Activated naive CD4-positive, alpha-beta T cell treated with anti-CD3 and anti-CD28 coated beads, Interleukin-2, amount 10 ng/mL, durations not matched to agents 7 days and 5 days (primary cell): Measurements from ENCODE around the gene FMNL3.

Experiments
- CTCF ChIA-PET: fragments of 350-600 bp; sonication (Branson Sonifier 250); formaldehyde crosslinking; loops from one replicate; lab custom pipeline; 2021; ENCODE audit warnings: antibody characterized with exemption; lab: Charles Lee
- DNase-seq: peaks from one replicate; pipeline ENCODE4 v3.0.0-alpha.2; 2020
- H3K27ac Mint-ChIP-seq: one replicate; pipeline ENCODE4 v1.8.0; 2021; ENCODE audit warnings: mild to moderate bottlenecking, moderate library complexity, mixed read lengths
- H3K27me3 Mint-ChIP-seq: one replicate; pipeline ENCODE4 v1.8.0; 2021; ENCODE audit warnings: mild to moderate bottlenecking, mixed read lengths
- H3K36me3 Mint-ChIP-seq: one replicate; pipeline ENCODE4 v1.8.0; 2021; ENCODE audit warnings: mixed read lengths
- H3K4me1 Mint-ChIP-seq: one replicate; pipeline ENCODE4 v1.8.0; 2021; ENCODE audit warnings: mixed read lengths
- H3K4me3 Mint-ChIP-seq: one replicate; pipeline ENCODE4 v1.8.0; 2021; ENCODE audit warnings: mild to moderate bottlenecking, moderate library complexity, mixed read lengths
- H3K9me3 Mint-ChIP-seq: one replicate; pipeline ENCODE4 v1.8.0; 2021; ENCODE audit warnings: mixed read lengths

The FMNL3 gene

DNA sequence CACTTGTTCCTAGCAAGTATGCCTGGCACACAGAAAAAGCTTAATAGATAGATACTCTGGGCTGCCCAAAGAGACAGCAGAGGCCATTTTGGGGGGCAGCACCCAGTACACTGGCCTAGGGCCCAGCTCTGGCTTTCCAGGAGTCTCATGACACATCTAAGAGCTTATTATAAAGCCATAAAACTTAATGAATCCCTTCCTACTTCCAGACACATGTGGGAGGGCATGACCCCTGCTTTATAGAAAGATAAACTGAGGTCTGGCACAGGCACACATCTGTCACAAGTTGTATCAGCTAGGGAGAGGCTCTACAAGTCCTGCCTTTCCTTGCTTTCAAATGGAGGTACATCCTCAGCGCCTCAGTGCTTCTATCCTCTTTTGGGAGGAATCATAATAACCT is 27.1 kb downstream of the FMNL3 start:
- DNase-seq: no peak
- Mint-ChIP-seq H3K4me1 (peaks cover 16% of the 10 kb centered on the region), H3K36me3 (no peaks in the 10 kb centered on the region), H3K4me3 (no peak overlapping the region), H3K27ac (no peak overlapping the region), H3K27me3 (no peaks in the 10 kb centered on the region), H3K9me3 (no peaks in the 10 kb centered on the region)
- CTCF ChIA-PET: no interaction called here

- CTCF ChIA-PET: no interaction called here
- no peak for DNase-seq
- H3K4me3 Mint-ChIP-seq: no peak overlapping the region
- no peaks in the 10 kb centered on the region for H3K36me3 Mint-ChIP-seq
- H3K4me1 Mint-ChIP-seq: peaks cover 26% of the 10 kb centered on the region
- H3K9me3 Mint-ChIP-seq: no peaks in the 10 kb centered on the region
- H3K27me3 Mint-ChIP-seq: no peaks in the 10 kb centered on the region
- H3K27ac Mint-ChIP-seq: no peak overlapping the region
Measured at GRCh38 chr12:49678711-49679110, 28.5 kb downstream of the FMNL3 start.

- no peaks in the 10 kb centered on the region for H3K27me3 Mint-ChIP-seq
- H3K4me3 Mint-ChIP-seq: no peak overlapping the region
- no peak overlapping the region for H3K27ac Mint-ChIP-seq
- H3K36me3 Mint-ChIP-seq: no peaks in the 10 kb centered on the region
- CTCF ChIA-PET: interaction anchor here (0.6 to 4.0 kb wide), 6 partner anchors 21 to 367 kb away, joined by 3 to 29 read pairs (median 4); partner anchors contain the start of gene FMNL3
- no peaks in the 10 kb centered on the region for H3K9me3 Mint-ChIP-seq
- peaks cover 61% of the 10 kb centered on the region for H3K4me1 Mint-ChIP-seq
- no peak for DNase-seq
Measured at GRCh38 chr12:49675137-49675536, 32.1 kb downstream of the FMNL3 start.

DNA sequence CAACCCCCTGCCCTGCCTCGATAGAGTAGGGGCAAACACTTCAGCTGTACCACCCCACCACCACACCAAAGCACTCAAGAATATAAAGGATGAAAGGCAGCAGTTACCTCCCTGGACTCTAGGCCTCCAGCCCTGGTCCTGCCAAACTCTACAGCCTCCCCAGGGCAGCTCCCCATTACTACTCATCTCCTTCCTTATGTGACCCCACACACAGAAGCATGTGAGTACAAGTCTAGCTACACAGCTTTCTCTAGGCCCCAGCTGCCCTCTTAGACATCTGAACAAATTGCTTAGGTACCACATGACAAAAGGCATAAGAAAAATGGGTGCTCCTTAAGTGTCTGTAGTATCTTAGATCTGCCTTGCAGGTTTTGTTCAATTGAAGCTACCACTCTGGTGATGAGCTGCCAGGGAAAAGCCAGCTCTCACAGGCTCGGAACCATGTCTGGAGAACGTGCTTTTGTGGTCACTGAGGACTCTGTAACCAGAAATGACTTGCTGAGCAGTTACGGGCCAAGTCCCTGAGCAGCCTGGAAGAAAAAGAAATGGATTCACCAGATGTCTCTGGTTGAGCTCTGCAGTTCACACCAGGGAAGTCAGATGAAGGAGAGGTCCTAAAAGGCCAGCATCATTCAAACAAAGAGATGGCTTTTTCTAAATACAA is 32.8 kb downstream of the FMNL3 start:
- Mint-ChIP-seq H3K27ac (peak overlapping the region; percentile 68), H3K9me3 (no peaks in the 10 kb centered on the region), H3K27me3 (no peaks in the 10 kb centered on the region), H3K36me3 (peaks cover 3% of the 10 kb centered on the region), H3K4me1 (peaks cover 68% of the 10 kb centered on the region), H3K4me3 (no peak overlapping the region)
- CTCF ChIA-PET: interaction anchor here (0.8 to 4.0 kb wide), 11 partner anchors 10 to 37 kb away, joined by 3 to 29 read pairs (median 4); partner anchors contain the start of gene FMNL3
- DNase-seq: no peak

- CTCF ChIA-PET: interaction anchor here (0.8 to 4.0 kb wide), 7 partner anchors 10 to 36 kb away, joined by 3 to 29 read pairs (median 4); partner anchors contain the start of gene FMNL3
- H3K27ac Mint-ChIP-seq: peak overlapping the region; percentile 68
- no peak overlapping the region for H3K4me3 Mint-ChIP-seq
- peaks cover 7% of the 10 kb centered on the region for H3K36me3 Mint-ChIP-seq
- H3K27me3 Mint-ChIP-seq: no peaks in the 10 kb centered on the region
- no peaks in the 10 kb centered on the region for H3K9me3 Mint-ChIP-seq
- DNase-seq: no peak
- H3K4me1 Mint-ChIP-seq: peaks cover 75% of the 10 kb centered on the region
Measured at GRCh38 chr12:49673446-49674317, 33.5 kb downstream of the FMNL3 start.

DNA sequence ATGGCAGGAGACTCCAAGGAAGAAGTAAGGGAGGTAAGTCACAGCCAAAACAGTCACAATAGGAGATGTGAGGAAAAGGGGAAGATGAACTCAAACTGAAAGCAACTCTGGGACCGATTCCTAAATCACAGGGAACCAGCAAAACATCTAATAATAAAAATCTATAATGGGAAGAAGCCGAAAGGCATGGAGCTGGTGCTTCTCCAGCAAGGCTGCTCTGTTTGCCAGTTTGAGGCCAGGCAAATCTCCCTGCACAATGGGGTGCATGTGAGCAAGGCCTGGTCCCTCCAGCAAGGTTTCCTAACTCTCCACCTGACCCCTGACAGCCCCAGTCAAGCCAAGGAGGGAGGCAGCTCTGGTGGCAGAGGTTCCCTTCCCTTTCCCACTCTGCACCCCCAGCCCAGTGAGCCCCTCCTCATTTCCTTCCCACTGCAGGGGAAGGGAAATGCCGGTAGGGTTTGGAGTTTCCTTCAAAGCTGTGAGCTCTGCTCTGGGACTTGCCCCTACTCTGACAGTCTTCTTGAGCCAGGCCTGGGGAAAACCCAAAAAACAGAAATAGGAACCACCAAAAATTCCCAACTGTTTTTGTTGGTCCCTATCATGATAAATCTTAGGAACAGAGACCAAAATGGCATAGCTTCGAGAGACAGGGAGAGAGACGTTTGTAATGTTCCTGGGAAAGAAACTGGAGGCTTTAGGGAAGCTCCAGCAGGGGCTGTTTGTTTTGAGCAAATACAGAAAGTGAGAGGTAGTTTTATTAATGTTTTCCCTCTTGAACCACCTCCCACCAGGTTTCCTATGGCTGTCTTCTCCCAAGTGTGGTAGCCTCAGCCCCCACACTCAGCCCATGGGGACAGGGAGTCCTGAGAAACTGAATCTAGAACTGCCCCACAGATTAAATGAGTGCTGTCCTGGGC is 34.6 kb downstream of the FMNL3 start:
- Mint-ChIP-seq H3K4me3 (no peak overlapping the region), H3K9me3 (no peaks in the 10 kb centered on the region), H3K4me1 (peaks cover 85% of the 10 kb centered on the region), H3K27ac (peak overlapping the region; percentile 90), H3K27me3 (no peaks in the 10 kb centered on the region), H3K36me3 (peaks cover 10% of the 10 kb centered on the region)
- CTCF ChIA-PET: interaction anchor here (1.0 to 4.0 kb wide), 8 partner anchors 10 to 69 kb away, joined by 3 to 29 read pairs (median 6); partner anchors contain the start of genes FMNL3 and TMBIM6
- no peak for DNase-seq

DNA sequence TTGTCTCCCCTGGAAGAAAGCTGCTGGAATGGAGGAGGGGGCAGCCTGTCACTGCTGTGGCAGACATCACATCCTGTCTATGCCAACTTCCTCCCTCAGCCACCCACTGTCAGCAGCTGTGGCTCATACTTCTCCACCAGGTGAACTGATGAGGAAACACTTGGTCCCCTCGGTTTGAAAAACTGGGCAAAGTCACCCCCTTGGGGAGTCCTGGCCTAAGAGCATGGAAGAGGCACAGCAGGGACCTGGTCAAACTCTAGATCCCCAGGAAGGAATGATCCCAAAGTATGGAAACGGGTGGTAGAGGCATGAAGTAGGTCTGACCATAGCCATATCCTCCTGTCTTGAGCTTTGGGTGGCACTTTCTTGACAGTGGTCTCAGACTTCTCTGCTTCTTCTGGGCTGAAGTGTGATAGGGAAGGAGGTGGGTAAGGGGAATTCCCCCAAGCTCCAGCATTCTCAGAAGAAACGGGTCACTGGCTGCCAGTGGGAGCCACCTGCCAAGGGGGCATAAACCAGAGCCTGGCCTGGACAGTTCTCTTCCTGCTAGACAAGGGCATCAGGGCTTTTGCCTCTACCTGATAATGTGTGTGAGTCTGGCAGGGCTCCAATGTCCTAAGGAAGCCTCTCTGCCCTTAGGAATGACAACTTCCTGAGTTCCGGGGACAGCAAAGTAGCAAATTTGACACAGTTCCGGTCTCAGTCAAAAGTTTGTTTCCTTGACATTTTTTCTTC is 36.0 kb downstream of the FMNL3 start:
- H3K27me3 Mint-ChIP-seq: no peaks in the 10 kb centered on the region
- peaks cover 16% of the 10 kb centered on the region for H3K36me3 Mint-ChIP-seq
- peak overlapping the region; percentile 90 for H3K27ac Mint-ChIP-seq
- CTCF ChIA-PET: interaction anchor here (0.8 to 3.4 kb wide), 6 partner anchors 10 to 71 kb away, joined by 3 to 12 read pairs (median 5); partner anchors contain the start of gene TMBIM6
- H3K9me3 Mint-ChIP-seq: no peaks in the 10 kb centered on the region
- H3K4me3 Mint-ChIP-seq: peak overlapping the region; percentile 15
- H3K4me1 Mint-ChIP-seq: peaks cover 86% of the 10 kb centered on the region
- DNase-seq: peak; percentile 72

DNA sequence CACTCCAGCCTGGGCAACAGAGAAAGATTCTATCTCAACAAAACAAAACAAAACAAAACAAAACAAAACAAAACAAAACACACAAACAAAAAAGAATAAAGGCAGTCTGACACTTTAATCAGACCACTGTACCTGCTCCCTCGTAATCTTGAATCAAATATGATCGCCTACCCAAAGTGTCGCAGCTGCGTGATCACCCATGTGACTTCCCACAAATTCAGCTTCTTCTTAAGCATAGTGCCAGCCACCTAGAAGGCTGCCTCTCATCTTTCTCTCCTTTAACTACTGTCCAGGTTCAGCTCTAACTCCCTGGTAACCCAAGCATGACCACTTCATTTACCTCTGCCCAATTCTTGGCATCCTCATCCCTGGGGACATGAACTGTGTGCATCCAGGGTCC is 37.4 kb downstream of the FMNL3 start:
- no peaks in the 10 kb centered on the region for H3K9me3 Mint-ChIP-seq

GRCh38 chr12:49667325-49668090 is 39.7 kb downstream of the FMNL3 start:
- no peaks in the 10 kb centered on the region for H3K9me3 Mint-ChIP-seq
- peaks cover 90% of the 10 kb centered on the region for H3K4me1 Mint-ChIP-seq
- CTCF ChIA-PET: interaction anchor here (0.9 to 1.3 kb wide), 2 partner anchors 36 to 39 kb away, joined by 5 to 7 read pairs; partner anchors contain the start of gene FMNL3
- no peak overlapping the region for H3K4me3 Mint-ChIP-seq
- DNase-seq: no peak
- no peak overlapping the region for H3K27ac Mint-ChIP-seq
- no peaks in the 10 kb centered on the region for H3K27me3 Mint-ChIP-seq
- peaks cover 41% of the 10 kb centered on the region for H3K36me3 Mint-ChIP-seq

More for the DNA sequence above, 37.4 kb downstream of the FMNL3 start:
- DNase-seq: no peak
- H3K4me1 Mint-ChIP-seq: peaks cover 90% of the 10 kb centered on the region
- CTCF ChIA-PET: interaction anchor here (0.7 to 3.4 kb wide), 4 partner anchors 9 to 24 kb away, joined by 3 to 12 read pairs (median 3); no protein-coding TSS in a partner anchor
- H3K27ac Mint-ChIP-seq: peak overlapping the region; percentile 15
- H3K27me3 Mint-ChIP-seq: no peaks in the 10 kb centered on the region
- no peak overlapping the region for H3K4me3 Mint-ChIP-seq
- H3K36me3 Mint-ChIP-seq: peaks cover 29% of the 10 kb centered on the region

DNA sequence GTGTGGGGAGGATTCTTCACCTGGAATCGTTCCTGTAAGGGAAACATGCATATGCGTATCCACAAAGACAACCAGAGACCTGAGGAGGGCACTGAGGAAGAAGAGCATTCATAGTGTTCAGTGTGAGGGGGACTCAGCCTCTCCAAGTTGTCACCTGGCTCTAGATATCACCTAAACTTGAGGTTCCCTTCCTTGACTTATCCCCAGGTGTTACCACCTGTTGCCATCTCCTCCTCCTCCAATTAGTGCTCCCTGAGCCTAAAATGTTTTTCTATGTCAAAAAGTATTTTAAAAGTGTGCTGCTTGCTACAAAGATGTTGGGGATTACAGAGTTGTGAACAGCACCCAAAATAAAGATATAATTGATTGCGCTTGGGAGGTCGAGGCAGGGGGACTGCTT is 41.0 kb downstream of the FMNL3 start:
- Mint-ChIP-seq H3K9me3 (no peaks in the 10 kb centered on the region), H3K27me3 (no peaks in the 10 kb centered on the region), H3K36me3 (peaks cover 54% of the 10 kb centered on the region), H3K4me3 (no peak overlapping the region), H3K4me1 (peaks cover 90% of the 10 kb centered on the region), H3K27ac (no peak overlapping the region)
- CTCF ChIA-PET: interaction anchor here (1.3 kb wide), 1 partner anchor 40 kb away, joined by 7 read pairs; the partner anchor contains the start of gene FMNL3
- no peak for DNase-seq

GRCh38 chr12:49665384-49665783 is 41.8 kb downstream of the FMNL3 start:
- Mint-ChIP-seq H3K36me3 (peaks cover 61% of the 10 kb centered on the region), H3K27ac (no peak overlapping the region), H3K4me1 (peaks cover 90% of the 10 kb centered on the region), H3K9me3 (no peaks in the 10 kb centered on the region), H3K4me3 (no peak overlapping the region), H3K27me3 (no peaks in the 10 kb centered on the region)
- no peak for DNase-seq
- CTCF ChIA-PET: interaction anchor here (0.6 to 1.1 kb wide), 3 partner anchors 16 to 167 kb away, joined by 3 read pairs; no protein-coding TSS in a partner anchor

DNA sequence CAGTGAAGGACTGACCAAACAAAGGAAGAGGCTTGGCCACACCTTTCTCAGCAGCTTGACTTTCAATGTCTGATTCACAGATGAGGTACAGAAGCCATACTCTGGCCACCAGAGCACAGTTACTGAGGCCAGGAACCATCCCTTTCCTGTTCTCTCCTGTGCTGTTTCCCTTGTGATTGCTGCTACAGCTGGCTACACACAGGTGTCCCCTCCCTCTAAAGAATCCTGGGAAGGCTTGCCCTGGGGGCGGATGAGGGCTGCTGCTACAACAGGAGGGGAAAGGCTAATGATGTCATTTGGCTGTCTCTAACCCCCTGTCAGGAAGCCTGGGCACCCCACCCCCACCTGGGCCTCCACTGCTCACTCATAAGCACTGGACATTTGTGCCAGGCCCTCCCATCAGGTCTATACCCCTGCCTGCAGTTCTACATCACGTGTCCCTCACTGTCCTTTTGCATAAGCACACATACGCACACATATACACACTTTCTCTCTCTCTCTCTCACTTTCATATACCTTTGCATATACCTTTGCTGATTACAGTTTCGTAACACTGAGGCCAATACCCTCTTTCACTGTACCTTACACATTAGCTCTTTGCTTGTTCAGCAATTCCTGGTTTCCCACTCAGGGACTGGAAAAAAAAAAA is 42.5 kb downstream of the FMNL3 start:
- peaks cover 59% of the 10 kb centered on the region for H3K36me3 Mint-ChIP-seq
- H3K9me3 Mint-ChIP-seq: no peaks in the 10 kb centered on the region
- H3K27ac Mint-ChIP-seq: peak overlapping the region; percentile 65
- DNase-seq: no peak
- no peaks in the 10 kb centered on the region for H3K27me3 Mint-ChIP-seq
- peaks cover 87% of the 10 kb centered on the region for H3K4me1 Mint-ChIP-seq
- no peak overlapping the region for H3K4me3 Mint-ChIP-seq
- CTCF ChIA-PET: interaction anchor here (0.5 to 1.4 kb wide), 6 partner anchors 12 to 114 kb away, joined by 3 to 4 read pairs (median 3); no protein-coding TSS in a partner anchor
